Mesenchymal stem cell (in vitro differentiated cells and primary cell): ENCODE results near the gene MTMR1.

ENCODE experiments used
- DNase-seq: peaks from one replicate; pipeline ENCODE4 v3.0.0-alpha.2; 2013
- H2AFZ ChIP-seq: one replicate; pipeline ENCODE4 v1.6.1; 2013; ENCODE audit warnings: low read depth, mild to moderate bottlenecking, control low read depth, inconsistent platforms, low read length, moderate library complexity
- H2AK5ac ChIP-seq: 2 replicates; pipeline ENCODE4 v1.6.1; 2013; ENCODE audit warnings: low read length, moderate library complexity, mild to moderate bottlenecking, inconsistent platforms; ENCODE audit not compliant: severe bottlenecking
- H2BK120ac ChIP-seq: one replicate; pipeline ENCODE4 v1.6.1; 2013; ENCODE audit warnings: low read depth, mild to moderate bottlenecking, inconsistent platforms, low read length, moderate library complexity
- H2BK12ac ChIP-seq, 2 experiments: one replicate each; pipeline ENCODE4 v1.6.1; 2013; ENCODE audit warnings: inconsistent platforms in 2 of 2, low read length in 2 of 2, mild to moderate bottlenecking in 2 of 2, moderate library complexity in 2 of 2, control low read depth in 1 of 2
- H2BK15ac ChIP-seq: one replicate; pipeline ENCODE4 v1.6.1; 2013; ENCODE audit warnings: mild to moderate bottlenecking, low read depth, inconsistent platforms; ENCODE audit not compliant: poor library complexity, severe bottlenecking
- H2BK5ac ChIP-seq: 2 replicates; pipeline ENCODE4 v1.6.1; 2013; ENCODE audit warnings: low read depth, mild to moderate bottlenecking, low read length, control low read depth, inconsistent platforms; ENCODE audit not compliant: poor library complexity, severe bottlenecking
- H3K14ac ChIP-seq, 2 experiments: one replicate each; pipeline ENCODE4 v1.6.1; 2013; ENCODE audit warnings: inconsistent platforms in 2 of 2, low read length in 2 of 2, control low read depth in 1 of 2, mild to moderate bottlenecking in 1 of 2, moderate library complexity in 1 of 2
- H3K18ac ChIP-seq, 2 experiments: one replicate each; pipeline ENCODE4 v1.6.1; 2013; ENCODE audit warnings: inconsistent platforms in 2 of 2, low read length in 2 of 2, control low read depth in 1 of 2, low read depth in 1 of 2, mild to moderate bottlenecking in 1 of 2
- H3K23ac ChIP-seq, 2 experiments: one replicate each; pipeline ENCODE4 v1.6.1; 2013; ENCODE audit warnings: inconsistent platforms in 2 of 2, low read length in 2 of 2, mild to moderate bottlenecking in 2 of 2, moderate library complexity in 2 of 2, control low read depth in 1 of 2
- H3K27ac ChIP-seq: 2 replicates; pipeline ENCODE4 v1.5.1; 2013; ENCODE audit warnings: mild to moderate bottlenecking, moderate library complexity, low read length, control low read depth, inconsistent platforms; ENCODE audit not compliant: poor library complexity, severe bottlenecking
- H3K27me3 ChIP-seq, 2 experiments: 2 replicates each; pipeline versions ENCODE4 v1.6.1 to v1.7.0; 2013; ENCODE audit warnings: low read length in 2 of 2, mild to moderate bottlenecking in 2 of 2, moderate library complexity in 2 of 2, control low read depth in 1 of 2, inconsistent platforms in 1 of 2; ENCODE audit not compliant: control insufficient read depth in 1 of 2, insufficient read depth in 1 of 2
- H3K36me3 ChIP-seq, 2 experiments: 2 replicates each; pipeline versions ENCODE4 v1.6.1 to v1.7.0; 2013; ENCODE audit warnings: low read length in 2 of 2, control low read depth in 1 of 2, inconsistent platforms in 1 of 2, low read depth in 1 of 2, mild to moderate bottlenecking in 1 of 2; ENCODE audit not compliant: insufficient read depth in 2 of 2, control insufficient read depth in 1 of 2
- H3K4ac ChIP-seq, 2 experiments: one replicate each; pipeline ENCODE4 v1.6.1; 2013; ENCODE audit warnings: inconsistent platforms in 2 of 2, low read length in 2 of 2, mild to moderate bottlenecking in 2 of 2, moderate library complexity in 2 of 2, control low read depth in 1 of 2, low read depth in 1 of 2
- H3K4me1 ChIP-seq: 2 replicates; pipeline ENCODE4 v1.6.1; 2013; ENCODE audit warnings: low read depth, low read length, control low read depth; ENCODE audit not compliant: control insufficient read depth, insufficient read depth
- H3K4me2 ChIP-seq: 2 replicates; pipeline ENCODE4 v1.6.1; 2013; ENCODE audit warnings: low read length, mild to moderate bottlenecking, inconsistent platforms; ENCODE audit not compliant: poor library complexity, severe bottlenecking
- H3K4me3 ChIP-seq, 2 experiments: 2 replicates each; pipeline versions ENCODE4 v1.5.1 to v1.7.0; 2013; ENCODE audit warnings: low read length in 2 of 2, mild to moderate bottlenecking in 2 of 2, control low read depth in 1 of 2, low read depth in 1 of 2; ENCODE audit not compliant: insufficient read depth in 1 of 2
- H3K79me1 ChIP-seq: replicated peaks from 2 replicates; pipeline ENCODE4 v1.6.1; 2013; ENCODE audit warnings: mild to moderate bottlenecking, control low read depth, low read length, inconsistent platforms; ENCODE audit not compliant: poor library complexity, severe bottlenecking
- H3K9ac ChIP-seq: 2 replicates; pipeline ENCODE4 v1.7.0; 2013; ENCODE audit warnings: mild to moderate bottlenecking, low read length, moderate library complexity
- H3K9me3 ChIP-seq: 2 replicates; pipeline ENCODE4 v1.7.0; 2013; ENCODE audit warnings: mild to moderate bottlenecking, low read length; ENCODE audit not compliant: control insufficient read depth
- H4K8ac ChIP-seq: one replicate; pipeline ENCODE4 v1.6.1; 2013; ENCODE audit warnings: inconsistent platforms, mild to moderate bottlenecking, low read length, moderate library complexity
- H4K91ac ChIP-seq: one replicate; pipeline ENCODE4 v1.6.1; 2013; ENCODE audit warnings: mild to moderate bottlenecking, low read length, inconsistent platforms
- WGBS: methylation state at CpG from one replicate; pipeline ENCODE4 v1.1.7; 2013; ENCODE audit warnings: mixed read lengths; 5-methylcytosine and 5-hydroxymethylcytosine counted together

The MTMR1 gene

DNA sequence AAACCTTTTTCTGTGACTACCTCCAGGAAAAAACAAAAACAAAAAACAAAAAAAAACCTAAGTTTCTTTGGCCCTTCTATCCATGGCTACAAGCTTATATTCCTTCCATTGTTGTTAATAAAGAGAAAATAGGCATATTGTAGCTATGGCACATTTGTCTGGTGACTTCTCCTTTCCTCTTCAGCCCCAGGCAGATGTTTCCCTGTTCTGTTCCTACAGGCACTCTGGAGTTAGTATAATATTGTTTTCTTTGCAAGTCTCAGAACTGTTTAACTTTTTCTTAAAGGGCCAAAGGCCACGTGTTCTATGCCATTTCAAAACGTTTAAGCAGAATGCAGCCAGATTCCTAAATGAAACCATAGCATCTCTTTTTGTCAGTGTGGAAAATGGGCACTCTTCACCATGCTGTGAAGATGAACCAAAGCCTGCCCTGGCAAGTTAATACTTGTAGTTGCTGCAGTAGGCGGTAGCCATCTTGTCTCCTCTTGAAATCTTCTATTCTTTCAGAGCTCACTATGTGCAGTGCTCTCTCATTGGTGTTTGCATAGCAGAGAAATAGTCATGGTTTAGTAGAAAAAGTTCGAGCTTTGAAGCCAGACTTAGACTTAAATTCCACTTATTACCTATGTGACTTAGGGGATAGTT is 44.8 kb upstream of the MTMR1 start:
- no peaks in the 10 kb centered on the region for H3K79me1 ChIP-seq
- peaks cover 0 to 2% of the 10 kb centered on the region in 2 experiments for H3K27me3 ChIP-seq
- no peak for DNase-seq
- no peak overlapping the region for H3K23ac ChIP-seq
- peak overlapping the region; percentile 84 for H3K9ac ChIP-seq
- 78% methylated on average over 3 of the region's 4 CpGs for WGBS
- no peak overlapping the region for H3K4ac ChIP-seq
- H3K9me3 ChIP-seq = no peaks in the 10 kb centered on the region
- H3K4me3 ChIP-seq = no peak overlapping the region
- no peak overlapping the region for H4K8ac ChIP-seq
- no peak overlapping the region for H2AFZ ChIP-seq
- no peak overlapping the region for H3K27ac ChIP-seq
- no peak overlapping the region for H3K18ac ChIP-seq
- no peak overlapping the region for H2BK5ac ChIP-seq
- H2AK5ac ChIP-seq = no peak overlapping the region
- no peak overlapping the region for H2BK12ac ChIP-seq
- H2BK15ac ChIP-seq = no peak overlapping the region
- no peak overlapping the region for H3K14ac ChIP-seq
- no peak overlapping the region for H4K91ac ChIP-seq
- no peak overlapping the region for H2BK120ac ChIP-seq
- H3K36me3 ChIP-seq = peaks cover 0 to 29% of the 10 kb centered on the region in 2 experiments
- no peaks in the 10 kb centered on the region for H3K4me1 ChIP-seq
- H3K4me2 ChIP-seq = no peak overlapping the region

DNA sequence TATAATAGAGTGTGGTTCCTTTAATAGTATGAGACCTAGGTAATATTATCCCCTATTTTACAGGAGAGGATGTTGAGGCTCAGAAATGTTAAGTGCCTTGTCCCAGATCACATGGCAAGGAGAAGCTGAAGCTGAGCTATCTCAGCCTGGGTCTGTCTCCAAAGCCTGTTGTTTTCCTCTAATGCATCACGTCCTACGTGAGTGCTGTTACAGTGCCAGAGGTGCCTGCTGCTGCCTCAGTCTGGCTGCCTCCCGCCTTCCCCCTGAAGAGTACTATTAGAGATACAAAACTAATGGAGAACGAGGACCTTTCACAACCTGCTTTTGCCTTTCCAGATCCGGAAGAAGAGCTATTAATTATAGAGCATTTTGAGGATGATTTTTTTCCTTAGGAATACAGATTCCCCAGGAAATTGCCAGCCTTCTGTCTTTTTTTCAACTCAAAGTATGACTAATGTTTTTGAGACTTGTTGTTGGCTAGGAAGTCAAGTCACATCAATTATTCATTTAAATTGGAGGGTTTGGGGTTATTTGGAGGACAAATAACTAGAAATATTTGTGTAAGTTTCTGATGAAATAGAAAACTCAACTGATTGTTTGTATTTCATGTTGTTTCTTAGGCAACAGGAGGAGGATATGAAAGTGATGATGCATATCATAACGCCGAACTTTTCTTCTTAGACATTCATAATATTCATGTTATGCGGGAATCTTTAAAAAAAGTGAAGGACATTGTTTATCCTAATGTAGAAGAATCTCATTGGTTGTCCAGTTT is 43.9 kb upstream of the MTMR1 start:
- Histone ChIP-seq H2AK5ac (no peak overlapping the region), H3K23ac (no peak overlapping the region), H3K79me1 (no peaks in the 10 kb centered on the region), H3K4me3 (peak overlapping the region in 1 of 2 experiments; percentile 34), H3K27ac (no peak overlapping the region), H3K9ac (peak overlapping the region; percentile 84), H3K36me3 (peaks cover 0 to 29% of the 10 kb centered on the region in 2 experiments), H2BK12ac (no peak overlapping the region), H3K9me3 (peaks cover under 1% of the 10 kb centered on the region), H3K14ac (no peak overlapping the region), H3K4ac (no peak overlapping the region), H3K18ac (no peak overlapping the region), H4K91ac (no peak overlapping the region), H3K27me3 (peaks cover 0 to 2% of the 10 kb centered on the region in 2 experiments), H2BK15ac (no peak overlapping the region), H4K8ac (no peak overlapping the region), H2BK5ac (no peak overlapping the region), H3K4me1 (no peaks in the 10 kb centered on the region), H2BK120ac (no peak overlapping the region), H2AFZ (no peak overlapping the region), H3K4me2 (no peak overlapping the region)
- DNase-seq = peak; percentile 12
- WGBS = 83% methylated on average over 1 of the region's 8 CpGs

DNA sequence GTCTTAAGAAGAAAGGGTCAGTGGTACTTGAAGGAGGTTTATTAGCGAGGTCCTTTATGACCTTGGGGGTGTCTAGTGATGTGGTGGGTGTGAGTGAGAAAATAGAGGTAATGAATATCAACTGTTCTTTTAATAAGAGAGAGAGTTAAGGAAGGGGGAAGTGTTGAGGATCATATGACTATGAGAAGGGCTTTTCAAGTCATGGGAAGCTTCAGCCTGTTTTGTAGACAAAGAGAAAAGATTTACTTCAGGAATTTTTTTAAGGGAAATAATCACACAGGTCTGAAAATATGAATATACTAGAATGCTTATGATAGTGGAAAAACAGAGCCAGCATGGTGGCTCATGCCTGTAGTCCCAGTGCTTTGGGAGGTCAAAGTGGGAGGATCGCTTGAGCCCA is 41.3 kb upstream of the MTMR1 start:
- no peak overlapping the region for H3K23ac ChIP-seq
- no peak overlapping the region for H4K8ac ChIP-seq
- H2AK5ac ChIP-seq = no peak overlapping the region
- no peak overlapping the region for H2BK5ac ChIP-seq
- H3K4ac ChIP-seq = no peak overlapping the region
- no peak overlapping the region for H4K91ac ChIP-seq
- no peaks in the 10 kb centered on the region for H3K79me1 ChIP-seq
- H3K9me3 ChIP-seq = peaks cover 5% of the 10 kb centered on the region
- H3K27ac ChIP-seq = no peak overlapping the region
- H3K4me1 ChIP-seq = no peaks in the 10 kb centered on the region
- no peak overlapping the region for H3K9ac ChIP-seq
- H3K27me3 ChIP-seq = no peaks in the 10 kb centered on the region
- H2BK120ac ChIP-seq = no peak overlapping the region
- H3K14ac ChIP-seq = no peak overlapping the region
- DNase-seq = no peak
- no peak overlapping the region for H2BK12ac ChIP-seq
- no peak overlapping the region for H2AFZ ChIP-seq
- H3K4me2 ChIP-seq = no peak overlapping the region
- peaks cover 0 to 20% of the 10 kb centered on the region in 2 experiments for H3K36me3 ChIP-seq
- WGBS = 97% methylated on average over 2 of the region's 2 CpGs
- no peak overlapping the region for H3K18ac ChIP-seq
- H3K4me3 ChIP-seq = no peak overlapping the region
- no peak overlapping the region for H2BK15ac ChIP-seq

DNA sequence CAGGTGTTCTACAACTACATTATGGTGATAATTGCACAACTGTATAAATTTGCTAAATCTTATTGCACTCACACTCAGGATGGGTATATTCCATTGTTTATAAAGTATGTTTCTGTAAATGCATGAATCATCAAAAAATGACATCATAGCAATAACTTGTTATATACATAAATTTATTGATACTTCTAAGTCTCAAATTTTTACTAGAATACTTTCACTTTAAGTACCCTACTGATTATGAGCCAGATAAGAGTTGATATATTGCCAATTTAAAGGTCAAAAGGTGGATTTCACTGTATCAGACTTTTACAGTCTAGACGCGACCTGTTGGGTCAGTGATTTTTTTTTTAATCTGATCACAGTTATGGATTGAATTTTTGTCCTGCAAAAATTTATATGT is 37.4 kb upstream of the MTMR1 start:
- Histone ChIP-seq H3K27me3 (no peaks in the 10 kb centered on the region), H2BK15ac (no peak overlapping the region), H3K4me3 (no peak overlapping the region), H3K9me3 (peaks cover 5% of the 10 kb centered on the region), H2AK5ac (no peak overlapping the region), H4K8ac (no peak overlapping the region), H2BK5ac (no peak overlapping the region), H3K4me1 (no peaks in the 10 kb centered on the region), H2BK120ac (no peak overlapping the region), H3K23ac (no peak overlapping the region), H3K36me3 (peaks cover 0 to 30% of the 10 kb centered on the region in 2 experiments), H3K79me1 (no peaks in the 10 kb centered on the region), H3K4ac (no peak overlapping the region), H3K18ac (no peak overlapping the region), H3K9ac (no peak overlapping the region), H3K14ac (no peak overlapping the region), H3K27ac (no peak overlapping the region), H4K91ac (no peak overlapping the region), H2AFZ (no peak overlapping the region), H3K4me2 (no peak overlapping the region), H2BK12ac (no peak overlapping the region)
- no peak for DNase-seq
- 95% methylated on average over 2 of the region's 2 CpGs for WGBS
